GM21825 (cell line): Measurements from ENCODE around the gene SF3A2.

Source experiments
- ATAC-seq: cut with Tn5 transposase; IDR thresholded peaks from one replicate; pipeline ENCODE4 v1.9.1; 2021; ENCODE audit warnings: mild to moderate bottlenecking, moderate library complexity; ENCODE audit not compliant: unreplicated experiment

The SF3A2 gene

DNA sequence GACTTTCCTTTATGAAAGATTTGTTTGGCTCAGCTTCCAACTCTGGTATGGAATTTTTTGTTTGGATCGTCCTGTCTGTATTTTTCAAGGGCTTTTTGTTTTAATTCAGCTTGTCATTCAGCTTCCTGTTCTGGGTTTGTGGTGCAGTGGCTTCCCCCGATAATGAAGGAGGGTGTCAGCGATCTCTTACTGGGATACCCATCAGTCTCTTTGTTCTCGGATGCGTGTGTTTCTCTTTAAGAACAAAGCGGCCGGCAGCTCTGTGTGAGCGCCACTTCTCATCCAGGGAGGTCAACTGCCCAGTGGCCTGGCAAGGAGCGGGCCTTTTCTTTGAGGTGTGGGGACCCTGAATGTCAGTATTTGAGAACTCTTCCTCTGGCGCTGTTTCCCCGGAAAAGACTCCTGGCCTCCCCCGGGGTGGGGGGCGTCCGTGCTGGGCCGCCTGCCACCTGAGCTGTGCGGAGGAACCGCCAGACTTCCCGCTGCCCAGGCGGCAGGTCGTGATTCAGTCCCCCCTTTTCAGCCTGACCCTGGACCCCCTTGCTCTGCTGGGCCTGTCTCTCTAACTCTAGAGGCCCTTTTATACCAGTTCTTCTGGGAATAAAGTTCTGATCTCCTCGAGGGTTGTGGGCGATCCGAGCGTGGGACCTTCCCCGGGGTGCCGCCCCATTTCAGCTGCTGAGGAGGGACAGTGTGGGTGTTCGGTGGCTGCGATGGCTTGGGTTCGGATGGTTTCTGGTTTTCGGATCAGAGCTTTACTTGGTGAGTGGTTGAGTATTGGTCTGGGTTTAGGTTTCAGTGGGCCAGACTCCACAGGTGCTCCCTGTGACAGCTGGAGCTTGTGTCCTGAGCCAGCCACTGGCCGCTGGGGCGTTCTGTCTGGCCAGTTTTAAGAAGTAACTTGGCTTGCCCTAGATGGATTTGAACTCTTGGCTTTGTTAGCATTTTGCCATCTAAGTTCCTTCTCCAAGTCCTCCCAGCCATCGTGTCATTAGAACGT is 3.4 kb downstream of the SF3A2 start:
- ATAC-seq = no peak

GRCh38 chr19:2240881-2241760 is 4.5 kb downstream of the SF3A2 start:
- ATAC-seq = no peak

GRCh38 chr19:2242092-2242537 is 5.5 kb downstream of the SF3A2 start:
- no peak for ATAC-seq

- no peak for ATAC-seq
Measured at GRCh38 chr19:2242816-2243215, 6.2 kb downstream of the SF3A2 start.

GRCh38 chr19:2243274-2244124 is 6.9 kb downstream of the SF3A2 start:
- ATAC-seq = no peak

DNA sequence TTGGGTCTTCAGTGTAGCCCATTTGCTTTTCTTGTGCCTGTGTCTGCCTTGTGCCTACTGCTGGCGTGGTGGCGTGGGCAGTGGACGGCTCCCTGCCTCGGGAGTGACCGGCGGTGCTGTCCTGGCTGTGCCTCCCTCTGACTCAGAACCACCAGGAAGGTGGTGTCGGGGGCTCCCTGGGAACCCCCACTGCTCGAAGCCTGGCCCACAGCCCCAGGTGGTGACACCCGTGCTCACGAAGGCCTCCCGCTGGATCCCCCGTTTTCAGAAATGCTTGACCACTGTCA is 7.4 kb downstream of the SF3A2 start:
- ATAC-seq = no peak

- no peak for ATAC-seq
Measured at GRCh38 chr19:2244486-2244885, 7.9 kb downstream of the SF3A2 start.

DNA sequence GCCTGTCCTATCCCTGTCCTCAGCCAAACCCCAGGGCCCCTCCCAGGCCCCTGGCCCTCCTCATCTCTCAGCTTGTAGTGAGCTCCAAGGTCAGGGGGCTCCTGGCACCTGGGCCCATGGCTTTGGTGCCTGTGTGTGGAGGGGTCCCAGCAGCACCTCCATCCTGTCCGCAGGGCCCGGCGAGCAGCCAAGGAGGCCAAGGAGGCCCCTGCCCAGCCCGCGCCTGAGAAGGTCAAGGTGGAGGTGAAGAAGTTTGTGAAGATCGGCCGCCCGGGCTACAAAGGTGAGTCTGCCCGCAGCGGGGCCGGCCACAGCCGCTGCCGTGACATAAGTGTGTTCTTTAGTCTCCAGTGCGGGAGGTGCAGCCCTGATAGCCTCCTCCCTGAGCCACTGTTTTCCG is 8.6 kb downstream of the SF3A2 start:
- ATAC-seq = no peak

DNA sequence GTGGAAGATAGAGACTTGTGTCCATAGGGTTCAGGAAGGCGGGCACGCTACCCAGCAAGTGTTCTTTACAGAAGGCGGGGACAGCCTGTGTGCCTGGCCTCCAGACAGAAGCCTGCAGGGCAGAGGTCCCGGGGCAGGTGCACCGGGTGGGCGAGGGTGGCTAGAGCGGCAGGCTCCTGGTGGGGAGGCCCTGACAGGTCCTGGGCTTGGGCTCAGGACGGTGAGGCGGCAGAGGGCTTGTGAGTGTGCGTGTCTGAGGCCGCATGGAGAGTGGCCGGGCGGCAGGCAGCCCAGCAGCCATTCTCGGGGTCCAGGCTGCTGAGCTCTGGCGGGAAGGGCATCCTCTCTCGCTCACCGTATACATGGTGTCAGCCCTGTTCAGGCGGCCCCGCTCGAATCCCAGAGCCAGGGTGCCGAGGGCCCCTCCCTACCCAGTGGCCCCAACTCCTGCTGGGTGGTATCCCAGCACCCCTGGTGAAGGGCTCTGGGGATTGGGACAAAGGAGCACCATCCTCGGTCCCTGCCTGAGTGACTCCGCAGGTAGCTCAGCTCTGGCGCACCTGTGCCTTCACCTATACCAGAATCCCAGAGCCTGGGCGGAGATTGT is 9.5 kb downstream of the SF3A2 start:
- no peak for ATAC-seq

- ATAC-seq = no peak
Measured at GRCh38 chr19:2246801-2247361, 10.3 kb downstream of the SF3A2 start.

DNA sequence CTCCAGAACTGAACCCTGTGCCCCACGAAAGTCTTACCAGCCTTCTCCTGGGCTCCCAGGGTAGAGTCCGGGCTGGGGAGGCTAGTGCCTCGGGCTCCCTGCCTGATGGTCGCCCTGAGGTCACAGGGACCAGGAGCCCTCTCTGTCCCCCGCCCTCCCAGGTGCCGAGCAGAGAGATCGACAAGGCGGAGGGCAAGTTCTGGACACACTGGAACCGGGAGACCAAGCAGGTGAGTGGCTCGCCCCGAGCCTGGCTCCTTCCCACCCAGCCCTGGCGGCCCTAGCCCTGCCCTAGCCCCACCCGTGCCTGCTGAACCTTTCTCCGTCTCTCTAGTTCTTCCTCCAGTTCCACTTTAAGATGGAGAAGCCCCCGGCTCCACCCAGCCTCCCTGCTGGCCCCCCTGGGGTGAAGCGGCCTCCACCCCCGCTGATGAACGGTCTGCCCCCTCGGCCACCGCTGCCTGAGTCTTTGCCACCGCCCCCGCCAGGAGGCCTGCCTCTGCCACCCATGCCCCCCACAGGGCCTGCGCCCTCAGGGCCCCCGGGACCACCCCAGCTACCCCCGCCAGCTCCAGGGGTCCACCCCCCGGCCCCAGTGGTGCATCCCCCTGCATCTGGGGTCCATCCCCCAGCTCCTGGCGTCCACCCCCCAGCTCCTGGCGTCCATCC is 10.9 kb downstream of the SF3A2 start:
- ATAC-seq = no peak

DNA sequence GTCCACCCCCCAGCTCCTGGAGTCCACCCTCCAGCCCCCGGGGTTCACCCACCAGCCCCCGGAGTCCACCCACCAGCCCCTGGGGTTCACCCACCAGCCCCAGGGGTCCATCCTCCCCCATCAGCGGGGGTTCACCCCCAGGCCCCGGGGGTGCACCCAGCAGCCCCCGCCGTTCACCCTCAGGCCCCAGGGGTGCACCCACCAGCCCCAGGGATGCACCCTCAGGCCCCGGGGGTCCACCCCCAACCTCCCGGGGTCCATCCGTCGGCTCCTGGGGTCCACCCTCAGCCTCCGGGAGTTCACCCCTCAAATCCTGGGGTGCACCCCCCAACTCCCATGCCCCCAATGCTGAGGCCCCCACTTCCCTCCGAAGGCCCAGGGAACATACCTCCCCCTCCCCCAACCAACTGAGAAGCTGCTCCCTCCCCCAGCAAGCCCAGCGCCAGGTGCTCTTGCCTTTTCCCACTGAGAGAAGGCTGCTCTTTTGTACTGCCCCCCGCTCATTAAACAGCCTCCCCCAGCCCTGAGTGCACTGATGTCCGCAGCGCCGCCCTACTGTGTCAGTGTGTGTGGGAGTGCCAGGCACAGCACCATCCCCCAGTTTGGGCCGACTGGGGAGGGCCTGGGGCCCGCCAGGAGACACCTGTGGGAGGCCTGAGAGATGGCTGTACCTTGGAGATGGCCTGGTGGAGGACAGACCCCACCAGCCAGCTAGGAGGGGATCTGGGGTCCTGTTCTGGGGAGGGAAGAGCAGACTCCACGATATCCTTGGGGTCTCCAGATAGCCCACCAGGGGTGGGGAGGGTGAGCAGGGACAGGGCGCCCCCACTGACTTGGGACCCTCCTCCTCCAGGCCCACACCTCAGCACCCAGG is 11.7 kb downstream of the SF3A2 start:
- no peak for ATAC-seq

- no peak for ATAC-seq
Measured at GRCh38 chr19:2249010-2249866, 12.6 kb downstream of the SF3A2 start, which contains the start of gene AMH. Gene AMH, plus strand, starts transcription at chr19:2249323. Its CDS starts 10 bp downstream, at chr19:2249333.

GRCh38 chr19:2249880-2250765 is 13.5 kb downstream of the SF3A2 start:
- ATAC-seq = no peak

GRCh38 chr19:2250766-2251105 is 14.1 kb downstream of the SF3A2 start:
- no peak for ATAC-seq

DNA sequence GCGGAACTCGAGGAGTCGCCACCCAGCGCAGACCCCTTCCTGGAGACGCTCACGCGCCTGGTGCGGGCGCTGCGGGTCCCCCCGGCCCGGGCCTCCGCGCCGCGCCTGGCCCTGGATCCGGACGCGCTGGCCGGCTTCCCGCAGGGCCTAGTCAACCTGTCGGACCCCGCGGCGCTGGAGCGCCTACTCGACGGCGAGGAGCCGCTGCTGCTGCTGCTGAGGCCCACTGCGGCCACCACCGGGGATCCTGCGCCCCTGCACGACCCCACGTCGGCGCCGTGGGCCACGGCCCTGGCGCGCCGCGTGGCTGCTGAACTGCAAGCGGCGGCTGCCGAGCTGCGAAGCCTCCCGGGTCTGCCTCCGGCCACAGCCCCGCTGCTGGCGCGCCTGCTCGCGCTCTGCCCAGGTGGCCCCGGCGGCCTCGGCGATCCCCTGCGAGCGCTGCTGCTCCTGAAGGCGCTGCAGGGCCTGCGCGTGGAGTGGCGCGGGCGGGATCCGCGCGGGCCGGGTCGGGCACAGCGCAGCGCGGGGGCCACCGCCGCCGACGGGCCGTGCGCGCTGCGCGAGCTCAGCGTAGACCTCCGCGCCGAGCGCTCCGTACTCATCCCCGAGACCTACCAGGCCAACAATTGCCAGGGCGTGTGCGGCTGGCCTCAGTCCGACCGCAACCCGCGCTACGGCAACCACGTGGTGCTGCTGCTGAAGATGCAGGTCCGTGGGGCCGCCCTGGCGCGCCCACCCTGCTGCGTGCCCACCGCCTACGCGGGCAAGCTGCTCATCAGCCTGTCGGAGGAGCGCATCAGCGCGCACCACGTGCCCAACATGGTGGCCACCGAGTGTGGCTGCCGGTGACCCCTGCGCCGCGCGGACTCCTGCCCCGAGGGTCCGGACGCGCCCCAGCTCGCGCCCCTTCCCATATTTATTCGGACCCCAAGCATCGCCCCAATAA is 14.8 kb downstream of the SF3A2 start:
- no peak for ATAC-seq
